Astrocyte of the spinal cord (primary cell): ENCODE measurements around the gene ALDH8A1.

ENCODE experiments used
- DNase-seq: peaks from one replicate; pipeline ENCODE4 v3.0.0; 2011; ENCODE audit warnings: low read depth, low spot score
- H3K4me3 ChIP-seq: 2 replicates; pipeline ENCODE4 v1.5.1; 2011; ENCODE audit warnings: low read depth, mild to moderate bottlenecking, low read length, moderate library complexity
- CTCF ChIP-seq: IDR thresholded peaks from 2 replicates; pipeline ENCODE4 v1.5.1; 2012; ENCODE audit warnings: low read depth, mild to moderate bottlenecking, low read length, inconsistent platforms
- in situ Hi-C: cut with HindIII; loops from 2 replicates; pipeline ENCODE4 v1.10.0; 2017; ENCODE audit warnings: low sequenced_read_pairs

Gene ALDH8A1

GRCh38 chr6:134882426-134883038 lies 67.4 kb downstream of the ALDH8A1 start:
- no peak overlapping the region for H3K4me3 ChIP-seq
- TF ChIP-seq CTCF = peak; percentile 80
- in situ Hi-C loops = no loop called here
- peak; percentile 73 for DNase-seq

- in situ Hi-C loops = no loop called here
- H3K4me3 ChIP-seq = no peak overlapping the region
- no peak for TF ChIP-seq CTCF
- no peak for DNase-seq
Measured at GRCh38 chr6:134880487-134881190, 69.3 kb downstream of the ALDH8A1 start.

GRCh38 chr6:134878136-134878535 lies 71.8 kb downstream of the ALDH8A1 start:
- TF ChIP-seq CTCF = no peak
- in situ Hi-C loops = no loop called here
- no peak overlapping the region for H3K4me3 ChIP-seq
- no peak for DNase-seq

- in situ Hi-C loops = no loop called here
- TF ChIP-seq CTCF = no peak
- peak; percentile 53 for DNase-seq
- no peak overlapping the region for H3K4me3 ChIP-seq
Measured at GRCh38 chr6:134875367-134875766, 74.5 kb downstream of the ALDH8A1 start.

- in situ Hi-C loops = no loop called here
- no peak for DNase-seq
- TF ChIP-seq CTCF = no peak
- no peak overlapping the region for H3K4me3 ChIP-seq
Measured at GRCh38 chr6:134873500-134874388, 76.2 kb downstream of the ALDH8A1 start.

GRCh38 chr6:134870677-134871498 lies 79.0 kb downstream of the ALDH8A1 start:
- in situ Hi-C loops = no loop called here
- TF ChIP-seq CTCF = no peak
- peak; percentile 22 for DNase-seq
- H3K4me3 ChIP-seq = no peak overlapping the region
